DOHH2 (cell line): ENCODE results near the gene PGAP3.

ENCODE experiments used
- EZH2phosphoT487 ChIP-seq: fragments of 200-600 bp; sonication (generic); IDR thresholded peaks from 2 replicates; pipeline ENCODE4 v1.6.1; 2017; ENCODE audit warnings: borderline replicate concordance, mild to moderate bottlenecking, antibody characterized with exemption, low read length, moderate library complexity, mixed read lengths
- TF ChIP-seq, protein P1 (sequence below): fragments of 200-600 bp; sonication (generic); IDR thresholded peaks from one replicate; pipeline ENCODE4 v1.5.1; 2014; ENCODE audit warnings: antibody characterized with exemption, mild to moderate bottlenecking, low read depth, low read length; ENCODE audit not compliant: poor library complexity, severe bottlenecking

DNA sequence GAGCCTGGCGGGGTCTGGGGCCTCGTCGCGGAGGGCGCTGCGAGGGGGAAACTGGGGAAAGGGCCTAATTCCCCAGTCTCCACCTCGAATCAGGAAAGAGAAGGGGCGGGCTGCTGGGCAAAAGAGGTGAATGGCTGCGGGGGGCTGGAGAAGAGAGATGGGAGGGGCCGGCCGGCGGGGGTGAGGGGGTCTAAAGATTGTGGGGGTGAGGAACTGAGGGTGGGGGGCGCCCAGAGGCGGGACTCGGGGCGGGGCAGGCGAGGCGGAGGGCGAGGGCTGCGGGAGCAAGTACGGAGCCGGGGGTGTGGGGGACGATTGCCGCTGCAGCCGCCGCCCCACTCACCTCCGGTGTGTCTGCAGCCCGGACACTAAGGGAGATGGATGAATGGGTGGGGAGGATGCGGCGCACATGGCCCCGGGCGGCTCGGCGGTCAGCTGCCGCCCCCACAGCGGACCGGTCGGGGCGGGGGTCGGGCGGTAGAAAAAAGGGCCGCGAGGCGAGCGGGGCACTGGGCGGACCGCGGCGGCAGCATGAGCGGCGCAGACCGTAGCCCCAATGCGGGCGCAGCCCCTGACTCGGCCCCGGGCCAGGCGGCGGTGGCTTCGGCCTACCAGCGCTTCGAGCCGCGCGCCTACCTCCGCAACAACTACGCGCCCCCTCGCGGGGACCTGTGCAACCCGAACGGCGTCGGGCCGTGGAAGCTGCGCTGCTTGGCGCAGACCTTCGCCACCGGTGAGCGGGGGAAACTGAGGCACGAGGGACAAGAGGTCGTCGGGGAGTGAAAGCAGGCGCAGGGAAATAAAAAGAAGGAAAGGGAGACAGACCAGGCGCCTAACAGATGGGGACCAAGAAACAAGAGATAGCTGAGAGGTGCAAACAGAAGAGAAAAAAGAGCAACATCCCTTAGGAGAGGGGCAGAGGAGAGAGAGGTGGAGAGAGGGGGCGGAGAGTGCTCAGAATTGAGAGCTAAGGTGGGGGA lies 19.6 kb downstream of the PGAP3 start, which contains the start of gene PNMT:
- TF ChIP-seq, protein P1, sequence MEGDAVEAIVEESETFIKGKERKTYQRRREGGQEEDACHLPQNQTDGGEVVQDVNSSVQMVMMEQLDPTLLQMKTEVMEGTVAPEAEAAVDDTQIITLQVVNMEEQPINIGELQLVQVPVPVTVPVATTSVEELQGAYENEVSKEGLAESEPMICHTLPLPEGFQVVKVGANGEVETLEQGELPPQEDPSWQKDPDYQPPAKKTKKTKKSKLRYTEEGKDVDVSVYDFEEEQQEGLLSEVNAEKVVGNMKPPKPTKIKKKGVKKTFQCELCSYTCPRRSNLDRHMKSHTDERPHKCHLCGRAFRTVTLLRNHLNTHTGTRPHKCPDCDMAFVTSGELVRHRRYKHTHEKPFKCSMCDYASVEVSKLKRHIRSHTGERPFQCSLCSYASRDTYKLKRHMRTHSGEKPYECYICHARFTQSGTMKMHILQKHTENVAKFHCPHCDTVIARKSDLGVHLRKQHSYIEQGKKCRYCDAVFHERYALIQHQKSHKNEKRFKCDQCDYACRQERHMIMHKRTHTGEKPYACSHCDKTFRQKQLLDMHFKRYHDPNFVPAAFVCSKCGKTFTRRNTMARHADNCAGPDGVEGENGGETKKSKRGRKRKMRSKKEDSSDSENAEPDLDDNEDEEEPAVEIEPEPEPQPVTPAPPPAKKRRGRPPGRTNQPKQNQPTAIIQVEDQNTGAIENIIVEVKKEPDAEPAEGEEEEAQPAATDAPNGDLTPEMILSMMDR = peak; percentile 85
- no peak for TF ChIP-seq EZH2phosphoT487
